GM13977 (cell line): Measurements from ENCODE around the gene TUBGCP6.

Experiments used
- DNase-seq: peaks from one replicate; pipeline ENCODE4 v3.0.0; 2012; ENCODE audit warnings: low spot score
- CTCF ChIP-seq: IDR thresholded peaks from 2 replicates; pipeline ENCODE4 v1.5.1; 2012; ENCODE audit warnings: mild to moderate bottlenecking, control low read depth; ENCODE audit not compliant: insufficient read depth; ENCODE audit errors: extremely low read depth, missing control alignments
- in situ Hi-C: fragments of 300-500 bp; cut with MboI; formaldehyde crosslinking; loops from one replicate; pipeline ENCODE4 v1.12.0; 2022; ENCODE audit warnings: low sequenced_read_pairs, low pct_unique_long_range_greater_than_20kb, mixed read lengths, inconsistent platforms; ENCODE audit not compliant: unreplicated experiment

The TUBGCP6 gene

GRCh38 chr22:50182176-50183081 is 62.4 kb downstream of the TUBGCP6 start:
- in situ Hi-C loops = no loop called here
- no peak for TF ChIP-seq CTCF
- no peak for DNase-seq

- in situ Hi-C loops = no loop called here
- no peak for DNase-seq
- TF ChIP-seq CTCF = no peak
Observed at GRCh38 chr22:50180727-50181521, 63.9 kb downstream of the TUBGCP6 start.

GRCh38 chr22:50179937-50180726 is 64.7 kb downstream of the TUBGCP6 start:
- in situ Hi-C loops = no loop called here
- no peak for TF ChIP-seq CTCF
- no peak for DNase-seq

- in situ Hi-C loops = no loop called here
- no peak for DNase-seq
- no peak for TF ChIP-seq CTCF
Observed at GRCh38 chr22:50178871-50179869, 65.7 kb downstream of the TUBGCP6 start.

GRCh38 chr22:50178471-50178864 is 66.4 kb downstream of the TUBGCP6 start:
- TF ChIP-seq CTCF = no peak
- in situ Hi-C loops = no loop called here
- DNase-seq = no peak
